NCI-H2081 treated with DMSO at 0.1 percent for 48 hours (cell line): ENCODE results near the gene SPAG17.

ENCODE experiments used
- DNase-seq: peaks from one replicate; lab custom pipeline; 2025; lab: John Stamatoyannopoulos, UW

Gene SPAG17

DNA sequence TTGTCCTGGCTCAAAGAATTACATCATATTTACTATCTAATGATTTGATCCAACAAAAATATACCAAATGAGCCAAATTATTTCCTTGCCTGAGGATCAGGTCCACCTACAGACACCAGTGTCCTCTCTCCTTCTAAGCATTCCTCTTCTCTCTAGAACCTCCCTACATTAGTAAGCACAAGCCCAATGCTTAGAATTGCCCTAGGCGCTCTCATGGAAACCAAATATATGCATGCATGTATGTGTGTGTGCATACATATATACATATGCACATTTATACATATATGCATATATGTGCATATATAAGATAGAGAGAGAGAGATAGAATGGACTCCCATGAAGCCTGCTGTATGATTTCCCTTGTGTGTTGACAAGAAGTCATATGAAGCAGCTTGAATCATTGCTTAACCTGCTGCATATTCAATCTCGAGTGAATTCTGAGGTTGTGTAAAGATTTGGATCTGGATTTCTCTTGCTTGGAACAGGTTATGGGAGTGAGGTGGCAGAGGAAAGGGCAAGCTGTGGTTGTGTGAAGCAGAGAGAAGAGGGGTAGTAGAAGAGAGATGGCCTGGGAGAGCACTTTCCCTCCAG, 66.1 kb downstream of the SPAG17 start:
- no peak for DNase-seq

DNA sequence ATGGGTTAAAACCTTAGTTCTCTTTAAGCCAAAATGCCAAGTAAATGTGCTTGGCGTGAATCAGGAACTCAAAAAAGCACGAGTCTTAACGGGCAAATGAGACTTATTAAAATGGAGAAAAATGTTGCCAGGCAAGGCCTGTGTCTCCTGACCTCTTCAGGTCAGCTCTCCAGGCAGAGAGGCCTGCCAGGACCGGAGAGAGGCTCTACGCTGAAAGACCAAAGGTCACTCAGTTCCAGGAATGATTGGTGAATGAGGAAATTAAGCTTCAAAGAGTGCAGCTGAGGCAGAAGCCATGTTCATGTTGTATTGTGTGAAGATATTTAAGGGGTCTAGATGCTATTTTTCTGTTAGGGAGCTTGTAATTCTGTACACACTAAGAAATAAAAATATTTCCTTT, 66.6 kb downstream of the SPAG17 start:
- DNase-seq, result no peak

DNA sequence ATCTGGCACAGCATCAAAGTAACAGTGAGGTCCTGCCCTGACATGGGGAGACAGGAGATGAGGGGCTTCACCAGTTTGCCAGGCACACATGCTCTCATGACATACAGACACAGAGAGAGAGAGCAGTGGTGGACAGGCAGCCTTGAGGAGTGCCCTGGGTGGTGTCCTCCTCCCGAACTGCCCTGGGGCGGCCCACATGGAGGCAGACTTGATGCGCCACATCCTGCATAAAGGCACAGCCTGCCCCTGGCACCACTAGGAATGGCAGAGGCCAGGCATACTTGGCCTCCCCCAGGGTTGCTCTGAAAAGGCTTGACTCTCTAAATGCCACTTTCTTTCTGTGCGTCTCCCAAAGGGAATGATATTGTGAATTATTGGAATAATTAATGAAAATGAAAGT, 67.5 kb downstream of the SPAG17 start:
- no peak for DNase-seq

DNA sequence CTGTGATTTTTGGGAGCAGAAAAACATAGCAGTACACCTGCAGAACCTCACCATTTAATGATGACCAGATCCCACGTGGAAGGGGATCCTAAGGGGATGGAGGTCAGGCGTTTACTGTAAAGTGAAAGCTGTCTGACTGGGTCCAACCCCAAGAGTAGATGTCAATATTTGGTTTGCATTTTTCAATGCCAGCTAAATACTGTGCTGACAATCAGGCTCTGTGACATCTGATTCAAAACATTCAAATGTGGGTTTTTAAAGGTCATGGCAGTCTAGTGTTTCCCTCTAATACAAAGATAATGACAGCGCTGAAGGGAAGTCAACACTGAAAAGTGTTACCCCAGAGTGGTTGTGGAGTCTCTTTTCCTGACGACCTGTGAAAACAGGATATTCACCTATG, 68.1 kb downstream of the SPAG17 start:
- peak; percentile 38 for DNase-seq

GRCh38 chr1:118116401-118116800, 68.6 kb downstream of the SPAG17 start:
- no peak for DNase-seq

DNA sequence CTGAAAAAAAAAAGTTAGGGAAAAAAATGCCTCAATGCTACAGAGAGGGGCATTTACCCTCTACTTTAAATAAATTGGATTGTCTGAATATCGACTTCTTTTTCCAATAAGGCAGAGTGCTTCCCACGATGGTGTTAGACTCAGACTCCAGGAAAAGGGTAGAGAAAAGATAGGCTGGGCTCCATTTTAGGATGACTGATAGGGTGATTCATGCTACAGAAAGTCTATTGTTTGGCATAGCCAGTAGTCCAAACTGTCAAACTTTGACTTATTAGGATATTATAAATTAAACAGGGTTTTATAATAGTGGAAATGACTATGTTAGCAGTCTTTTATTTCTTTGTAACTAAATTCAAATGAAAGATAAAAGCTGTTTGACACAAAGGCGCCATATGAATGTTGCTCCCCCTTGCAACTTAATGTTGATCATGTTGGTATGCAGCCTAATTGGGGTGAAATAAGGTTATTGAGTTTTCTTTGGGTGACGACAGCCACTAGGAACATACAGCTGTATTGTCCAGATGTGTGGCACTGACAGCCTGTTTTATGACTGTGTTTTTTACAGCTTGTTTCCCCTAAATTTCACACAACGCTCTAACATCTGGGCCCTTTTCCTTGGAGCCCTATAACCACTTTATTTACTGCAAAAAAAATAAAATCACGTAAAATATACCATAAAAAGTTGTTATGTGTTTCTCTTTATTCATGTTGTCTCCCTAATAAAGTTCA, 69.3 kb downstream of the SPAG17 start:
- no peak for DNase-seq

DNA sequence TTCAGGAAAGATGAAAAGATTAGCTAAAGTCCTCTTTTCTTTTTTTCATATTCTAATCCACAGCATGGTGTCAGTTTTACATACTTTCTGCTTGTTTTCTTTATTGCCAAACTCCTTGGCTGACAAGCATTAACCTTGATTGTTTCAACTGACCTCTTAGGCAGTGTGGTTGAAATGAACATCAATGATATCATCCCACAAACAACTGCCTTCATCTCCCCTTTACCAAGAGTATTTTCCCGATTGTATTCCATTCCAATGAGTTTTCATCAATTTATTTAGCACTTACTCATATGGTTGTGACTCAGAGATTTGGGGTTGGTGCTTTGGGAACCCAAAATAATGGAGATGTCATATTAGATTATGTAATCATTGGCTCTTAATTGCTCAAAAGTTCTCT, 71.8 kb downstream of the SPAG17 start:
- no peak for DNase-seq

- DNase-seq, result no peak
Observed at GRCh38 chr1:118110580-118110979, 74.4 kb downstream of the SPAG17 start.

DNA sequence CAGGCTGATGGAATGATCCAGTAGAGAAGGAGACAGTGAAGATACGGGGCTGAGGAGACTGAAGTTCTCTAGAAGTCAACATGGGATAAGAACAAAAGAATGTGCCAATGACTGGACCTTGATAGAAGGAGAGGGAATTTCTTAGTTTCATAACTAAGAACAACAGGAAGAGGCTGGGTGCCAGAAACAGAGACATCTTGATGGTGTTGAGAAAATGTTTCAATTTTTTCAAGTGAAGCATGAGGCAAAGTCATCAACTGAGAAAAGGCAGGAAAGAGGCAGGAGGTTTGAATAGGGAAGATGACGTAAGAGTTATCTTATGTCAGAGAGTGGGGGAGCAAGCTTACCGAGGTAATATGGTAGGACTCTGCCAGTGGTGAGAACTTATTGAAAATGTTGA, 80.1 kb downstream of the SPAG17 start:
- no peak for DNase-seq

DNA sequence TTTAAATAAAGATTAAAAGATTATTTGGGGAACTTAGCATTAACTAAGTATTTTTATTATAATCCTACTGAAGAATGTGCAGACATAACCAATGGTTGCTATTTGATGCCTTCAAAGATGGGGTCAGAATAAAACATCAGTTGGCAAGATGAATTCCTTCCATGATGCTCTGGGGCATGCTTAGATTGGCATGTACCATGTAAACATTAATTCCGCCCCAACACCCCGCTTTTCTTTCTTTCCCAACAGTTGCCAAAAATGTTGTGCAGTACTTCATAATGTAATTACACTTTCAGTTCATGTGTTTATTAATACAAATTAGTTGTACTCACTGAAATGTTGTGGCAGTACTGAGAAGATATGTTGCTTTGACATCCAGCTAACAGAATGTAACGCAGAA, 82.6 kb downstream of the SPAG17 start:
- DNase-seq, result no peak

DNA sequence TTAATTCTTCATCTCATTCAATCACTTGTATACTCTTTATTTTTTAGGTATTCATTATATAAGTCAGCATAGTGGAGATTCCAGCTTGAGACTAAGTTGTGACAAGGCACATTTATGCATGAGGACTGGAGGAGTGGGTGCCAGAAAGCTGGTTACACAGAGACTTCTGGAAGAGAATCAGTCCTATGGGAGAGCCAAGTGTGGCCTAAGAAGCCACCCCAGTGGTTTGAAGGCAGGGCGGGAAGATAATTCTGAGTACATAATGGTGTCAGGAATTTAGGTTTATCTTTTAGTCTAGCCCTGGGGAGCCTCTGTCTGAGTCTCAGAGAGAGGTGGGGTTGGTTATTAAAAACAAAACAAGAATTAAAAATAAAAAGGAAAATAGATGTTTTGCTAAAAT, 83.0 kb downstream of the SPAG17 start:
- DNase-seq, result no peak

GRCh38 chr1:118101515-118101844, 83.5 kb downstream of the SPAG17 start:
- no peak for DNase-seq

- DNase-seq, result peak; percentile 77
Observed at GRCh38 chr1:118100686-118101514, 84.1 kb downstream of the SPAG17 start.

- no peak for DNase-seq
Observed at GRCh38 chr1:118099686-118100085, 85.3 kb downstream of the SPAG17 start.

GRCh38 chr1:118097622-118098348, 87.2 kb downstream of the SPAG17 start:
- DNase-seq, result no peak

GRCh38 chr1:118093017-118093416, 92.0 kb downstream of the SPAG17 start:
- DNase-seq, result no peak

GRCh38 chr1:118090130-118090529, 94.9 kb downstream of the SPAG17 start:
- DNase-seq, result no peak

DNA sequence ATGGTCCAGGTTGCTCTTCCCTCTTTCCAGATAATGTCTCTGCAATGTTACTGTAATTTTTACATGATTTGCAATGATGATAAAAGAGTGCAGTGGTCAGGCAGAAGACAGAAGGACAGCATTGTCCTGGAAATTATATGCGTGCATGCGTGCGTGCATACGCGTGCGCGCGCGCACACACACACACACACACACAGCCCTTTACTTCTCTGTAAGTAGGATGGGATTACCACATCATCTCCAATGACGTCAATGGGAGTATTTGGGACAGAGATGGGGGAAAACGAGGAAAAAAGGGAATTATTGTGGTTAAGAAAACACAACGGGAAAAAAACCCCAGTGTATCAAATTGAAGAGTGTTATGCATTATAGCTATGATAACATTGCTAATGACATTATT, 99.7 kb downstream of the SPAG17 start:
- no peak for DNase-seq

DNA sequence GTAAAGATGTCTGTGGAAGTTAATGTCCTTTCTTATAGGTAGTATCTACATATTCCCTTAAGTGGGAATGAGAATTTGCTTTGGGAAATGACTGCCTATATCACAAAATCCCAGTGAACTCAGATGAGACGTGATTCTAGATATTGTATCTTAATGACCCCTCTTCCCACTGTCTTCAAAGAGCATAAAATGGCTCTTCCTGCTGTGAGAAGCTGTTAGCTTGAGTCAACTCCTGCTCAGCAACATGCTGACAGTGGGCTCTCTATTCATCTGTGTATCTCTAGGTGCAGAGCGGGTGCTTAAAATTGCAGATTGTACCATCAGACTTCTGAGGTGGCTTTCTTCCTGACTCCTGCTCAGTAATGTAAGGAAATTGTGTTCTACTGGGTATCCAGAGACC, 100.6 kb downstream of the SPAG17 start:
- DNase-seq, result no peak

DNA sequence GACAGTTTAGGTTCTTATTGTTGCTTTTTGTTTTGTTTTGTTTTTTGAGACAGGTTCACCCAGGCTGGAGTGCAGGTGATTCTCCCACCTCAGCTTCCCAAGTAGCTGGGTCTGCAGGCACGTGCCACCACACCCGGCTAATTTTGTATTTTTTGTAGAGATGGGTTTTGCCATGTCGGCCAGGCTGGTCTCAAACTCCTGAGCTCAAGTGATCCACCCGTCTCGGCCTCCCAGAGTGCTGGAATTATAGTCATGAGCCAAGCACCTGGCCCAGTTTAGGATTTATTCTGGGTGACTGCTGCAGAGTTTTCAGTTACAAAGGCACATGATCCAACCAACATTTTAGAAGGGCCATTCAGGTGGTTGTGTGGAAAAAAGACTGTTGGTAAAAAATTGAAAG, 102.0 kb downstream of the SPAG17 start:
- no peak for DNase-seq

- DNase-seq, result no peak
Observed at GRCh38 chr1:118081387-118081786, 103.6 kb downstream of the SPAG17 start.

DNA sequence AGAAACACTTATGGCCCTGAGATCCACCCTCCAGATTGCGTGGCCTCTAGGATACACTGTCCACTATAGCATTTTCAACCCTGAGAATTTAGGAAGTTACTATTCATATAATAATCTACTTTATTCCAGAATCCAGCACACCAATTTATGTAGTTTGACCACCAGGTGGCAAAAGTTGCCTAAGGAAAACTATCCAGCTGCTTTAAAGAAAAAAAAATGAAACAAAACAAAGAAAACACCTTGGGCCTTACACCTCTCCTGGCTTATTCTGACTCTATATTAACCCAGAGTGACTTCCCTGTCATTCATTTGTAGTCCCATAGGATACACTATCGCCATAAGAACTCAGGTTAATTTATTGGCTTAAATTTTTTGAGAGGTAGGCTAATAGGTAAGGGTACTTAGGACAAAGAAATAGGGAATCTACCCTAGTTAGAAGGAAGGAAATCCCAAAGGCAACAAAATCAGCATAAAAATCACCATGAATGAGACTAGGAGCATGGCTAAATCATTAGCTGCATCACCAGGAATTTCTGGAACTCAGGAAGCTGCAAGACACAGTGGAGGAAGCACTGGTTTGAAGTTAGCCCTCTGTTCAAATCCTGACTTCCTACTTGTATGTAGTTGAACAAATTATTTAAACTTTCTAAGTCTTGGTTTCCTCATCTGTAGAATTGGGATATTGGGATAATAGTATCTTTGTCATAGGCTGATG, 107.5 kb downstream of the SPAG17 start:
- DNase-seq, result peak; percentile 25
